Tongue (tissue), 2 donors: ENCODE results near the gene AGBL1. TPM values are rescaled to one million over a fixed set of nuclear protein-coding genes. Genes with fewer than 3 reads are reported as not detected.

ENCODE experiments used
- DNase-seq: peaks from one replicate; pipeline ENCODE4 v3.0.0-alpha.2; 2015
- total RNA-seq: library from RNA; depleted of rRNA; stranded (reverse); fragments of >200 nt; gene quantifications from one replicate; pipeline ENCODE4 v1.2.3, GENCODE V29; 2014

The AGBL1 gene
- total RNA-seq, 1 donor from 2014 or later: 77.9 TPM

- no peak for DNase-seq
Measured at GRCh38 chr15:86237111-86237500, 157.4 kb downstream of the AGBL1 start.

DNA sequence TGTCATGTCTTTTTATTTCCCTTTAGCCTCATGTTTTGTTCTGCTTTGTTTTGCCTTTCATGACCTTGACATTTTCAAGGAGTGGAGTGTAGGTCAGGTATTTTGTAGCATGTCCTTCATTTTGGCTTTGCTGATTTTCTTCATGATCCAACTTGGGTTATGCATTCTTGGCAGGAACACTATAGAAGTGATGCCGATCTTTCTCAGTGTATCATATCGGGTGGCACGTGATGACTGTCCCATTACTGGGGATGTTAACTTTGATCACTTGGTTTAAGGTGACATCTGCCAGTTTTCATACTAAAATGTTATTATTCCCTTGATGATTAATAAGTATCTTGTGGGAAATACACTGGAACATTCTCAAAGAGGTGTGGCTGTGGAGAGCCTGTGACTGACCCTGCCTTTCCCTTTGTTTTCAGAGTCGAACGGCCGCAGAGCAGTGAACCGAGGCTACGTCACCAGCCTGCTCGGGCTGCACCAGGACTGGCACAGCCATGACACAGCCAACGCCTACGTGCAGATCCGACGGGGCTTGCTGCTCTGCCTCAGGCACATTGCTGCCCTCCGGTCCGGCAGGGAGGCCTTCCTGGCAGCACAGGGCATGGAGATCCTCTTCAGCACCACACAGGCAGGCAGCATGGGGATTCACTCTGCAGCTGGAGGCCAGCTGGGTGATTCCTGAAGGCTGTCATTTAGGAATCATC is 167.7 kb downstream of the AGBL1 start:
- no peak for DNase-seq

DNA sequence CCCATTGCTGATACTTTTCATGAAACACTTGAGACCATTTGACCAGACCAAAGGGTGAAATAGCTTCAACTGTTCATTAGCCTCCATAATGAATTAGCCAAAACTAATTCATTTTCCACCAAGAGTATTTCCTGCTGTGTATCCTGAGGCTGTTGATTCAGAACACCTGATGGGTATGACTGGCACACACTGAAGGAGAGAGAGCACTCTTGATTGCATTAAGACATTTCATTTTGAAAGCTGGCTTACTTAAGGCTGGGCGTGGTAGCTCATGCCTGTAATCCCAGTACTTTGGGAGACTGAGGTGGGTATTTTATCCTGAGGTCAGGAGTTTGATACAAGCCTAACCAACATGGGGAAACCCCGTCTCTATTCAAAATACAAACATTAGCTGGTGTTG is 175.6 kb downstream of the AGBL1 start:
- DNase-seq: no peak

DNA sequence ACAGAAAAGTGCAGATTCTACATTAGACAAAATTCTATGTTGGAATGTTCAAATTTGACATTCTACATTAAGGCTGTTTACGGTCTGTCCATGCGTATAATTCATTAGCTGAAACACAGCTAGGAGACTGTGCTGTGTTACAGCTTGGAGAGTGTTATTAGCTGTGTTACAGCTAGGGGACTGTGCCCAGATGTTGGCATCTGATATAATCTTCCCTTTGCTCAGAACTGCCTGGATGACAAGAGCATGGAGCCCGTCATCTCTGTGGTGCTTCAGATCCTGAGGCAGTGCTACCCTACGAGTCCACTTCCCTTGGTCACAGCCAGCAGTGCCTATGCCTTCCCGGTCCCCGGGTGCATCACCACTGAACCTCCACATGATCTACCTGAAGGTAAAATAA is 177.0 kb downstream of the AGBL1 start:
- peak; percentile 36 for DNase-seq

DNA sequence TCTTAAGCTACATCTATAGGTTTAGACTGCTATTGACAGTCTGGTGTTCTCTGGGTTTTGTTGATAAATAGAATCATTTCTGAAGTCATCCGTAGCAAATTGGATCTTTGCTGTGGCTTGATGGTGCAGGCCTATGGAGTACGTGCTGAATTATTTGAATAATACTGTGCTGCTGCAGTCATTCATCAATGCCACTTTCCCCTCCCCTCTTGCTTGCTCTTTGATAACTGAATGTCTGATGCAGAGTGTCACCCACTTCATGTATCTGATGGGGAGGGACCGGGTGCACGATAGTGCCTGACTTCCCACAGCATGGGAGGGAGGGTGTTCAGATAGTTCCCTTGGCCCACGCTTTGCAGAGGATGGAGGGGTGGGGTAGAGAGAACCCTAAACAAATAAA is 179.9 kb downstream of the AGBL1 start:
- DNase-seq: no peak

DNA sequence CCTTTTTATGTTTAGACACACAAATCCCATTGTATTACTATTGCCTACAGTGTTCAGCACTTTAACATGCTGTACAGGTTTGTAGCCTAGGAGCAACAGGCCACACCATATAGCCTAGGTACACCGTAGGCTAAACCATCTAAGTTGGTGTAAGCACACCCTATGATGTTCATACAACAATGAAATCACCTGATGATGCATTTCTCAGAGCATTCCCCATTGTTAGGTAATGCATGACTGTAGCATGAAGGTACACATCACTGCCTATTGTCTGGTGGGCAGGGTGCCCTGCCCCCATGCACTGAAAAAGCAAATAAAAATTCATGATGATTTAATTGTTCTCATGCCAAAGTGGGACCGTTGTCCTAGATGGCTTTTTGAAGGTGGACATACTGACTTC is 183.6 kb downstream of the AGBL1 start:
- no peak for DNase-seq

GRCh38 chr15:86266896-86267484 is 187.3 kb downstream of the AGBL1 start:
- DNase-seq: no peak

- DNase-seq: no peak
Measured at GRCh38 chr15:86267892-86268291, 188.2 kb downstream of the AGBL1 start.

- no peak for DNase-seq
Measured at GRCh38 chr15:86268558-86268957, 188.9 kb downstream of the AGBL1 start.

- DNase-seq: no peak
Measured at GRCh38 chr15:86273309-86273708, 193.6 kb downstream of the AGBL1 start.

GRCh38 chr15:86275361-86275760 is 195.7 kb downstream of the AGBL1 start:
- DNase-seq: no peak

- DNase-seq: peak; percentile 27
Measured at GRCh38 chr15:86278586-86278985, 198.9 kb downstream of the AGBL1 start.

- no peak for DNase-seq
Measured at GRCh38 chr15:86284635-86285034, 205.0 kb downstream of the AGBL1 start.

GRCh38 chr15:86295511-86295910 is 215.8 kb downstream of the AGBL1 start:
- peak; percentile 70 for DNase-seq

- DNase-seq: no peak
Measured at GRCh38 chr15:86296769-86297168, 217.1 kb downstream of the AGBL1 start.

DNA sequence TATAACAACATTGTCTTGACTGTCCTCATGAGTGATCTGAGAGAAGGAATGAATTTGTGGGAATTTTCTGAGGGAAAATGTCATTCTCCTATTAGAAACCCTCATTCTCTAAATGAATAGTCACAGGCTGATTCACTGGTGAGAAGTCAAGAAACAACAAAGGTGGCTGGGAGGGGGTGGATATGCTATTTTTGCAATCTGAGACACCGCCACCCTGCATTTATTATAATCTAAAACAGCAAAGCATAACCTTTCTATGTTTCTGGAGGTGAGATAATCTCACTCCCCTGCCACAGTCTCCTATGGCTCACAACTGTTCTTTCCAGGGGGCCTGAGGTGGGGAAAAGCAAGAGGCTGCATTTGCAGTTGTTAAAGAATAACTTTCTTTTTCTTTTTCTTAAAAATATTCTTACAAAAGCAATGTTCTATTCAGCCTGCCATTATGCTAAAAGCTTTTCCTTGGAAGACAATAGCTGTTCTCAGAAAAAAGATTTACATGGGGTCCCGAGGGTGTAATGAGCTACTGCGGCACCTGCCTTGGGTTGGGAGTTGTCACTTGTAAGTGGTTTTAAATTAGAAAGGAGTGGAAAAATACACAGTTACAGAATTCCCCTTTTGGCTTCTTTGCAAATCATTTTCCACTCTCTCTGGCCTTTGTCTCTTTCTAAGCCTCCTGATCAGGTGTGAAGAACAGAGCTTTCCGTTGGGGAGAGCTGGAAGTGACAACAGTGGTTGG is 220.9 kb downstream of the AGBL1 start:
- DNase-seq: peak; percentile 45

- no peak for DNase-seq
Measured at GRCh38 chr15:86311568-86312280, 232.1 kb downstream of the AGBL1 start.

DNA sequence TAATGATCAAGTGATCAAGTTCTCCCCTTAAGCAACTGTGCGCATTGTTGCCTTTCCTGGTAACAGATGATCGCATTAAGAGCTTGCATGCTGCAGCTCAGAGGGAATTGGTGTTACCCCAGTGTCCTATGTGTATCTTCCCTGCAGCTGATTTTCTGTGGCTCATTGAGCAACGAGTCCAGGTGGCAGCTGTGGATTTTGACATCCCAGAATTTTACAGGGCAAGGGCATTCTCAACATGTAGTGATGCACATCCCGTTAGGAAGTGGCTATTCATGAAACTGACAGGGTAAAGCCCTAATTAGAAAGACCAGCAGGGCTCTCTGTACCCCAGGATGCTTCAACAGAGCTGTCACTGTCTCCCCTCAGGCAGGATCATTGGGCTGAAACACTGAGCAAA is 232.8 kb downstream of the AGBL1 start:
- no peak for DNase-seq

GRCh38 chr15:86316216-86316615 is 236.5 kb downstream of the AGBL1 start:
- no peak for DNase-seq

- peak; percentile 18 for DNase-seq
Measured at GRCh38 chr15:86316726-86317383, 237.2 kb downstream of the AGBL1 start.

- DNase-seq: no peak
Measured at GRCh38 chr15:86317384-86317740, 237.7 kb downstream of the AGBL1 start.

DNA sequence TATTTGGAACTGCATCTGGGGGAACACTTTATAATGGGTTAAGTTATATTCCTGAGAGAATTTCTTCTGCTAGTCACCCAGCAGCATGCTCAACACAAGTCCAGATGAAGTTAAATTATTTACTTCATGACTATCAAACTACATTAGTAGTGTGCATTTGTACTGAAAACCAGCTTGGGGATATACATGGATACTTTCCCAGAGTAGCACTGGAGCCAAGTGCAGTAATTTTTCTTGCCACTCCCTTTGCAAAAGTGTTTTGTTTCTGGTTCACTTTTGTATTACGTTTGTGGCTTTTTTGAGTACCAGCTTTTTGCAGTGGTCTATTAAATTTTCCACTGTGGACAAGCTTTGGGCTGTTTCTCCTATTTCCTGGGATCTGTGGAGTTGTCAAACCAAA is 243.0 kb downstream of the AGBL1 start:
- peak; percentile 17 for DNase-seq
